ENCODE results near the gene CCL4.
A peak's percentile ranks its signal among the peaks of the same experiment; 100 is the strongest.
"Not testable (repeated sequence)": the region's sequence is repeated elsewhere in the genome, so short reads cannot be mapped to it uniquely, and the experiment has no call there.

Gene CCL4

GRCh38 chr17:36103401-36103975 lies at the start of gene CCL4:
Gene CCL4, plus strand, starts transcription at chr17:36103827. Its CDS starts 79 bp downstream, at chr17:36103906.
- DNase-seq = not testable (repeated sequence)

- DNase-seq = no peak
These were observed 48.5 kb upstream of the CCL4 start for GRCh38 chr17:36055171-36055570.

- DNase-seq = no peak
These were observed 47.6 kb upstream of the CCL4 start for GRCh38 chr17:36055921-36056520.

GRCh38 chr17:36057911-36058310 lies 45.7 kb upstream of the CCL4 start:
- no peak for DNase-seq

- no peak for DNase-seq
These were observed 44.2 kb upstream of the CCL4 start for GRCh38 chr17:36059406-36059805.

GRCh38 chr17:36060816-36061215 lies 42.8 kb upstream of the CCL4 start:
- DNase-seq = no peak

GRCh38 chr17:36063786-36064541 lies 39.7 kb upstream of the CCL4 start, which contains the start of gene CCL18:
Gene CCL18, plus strand, starts transcription at chr17:36064272. Its CDS starts 71 bp downstream, at chr17:36064343.
- peak; percentile 43 for DNase-seq

GRCh38 chr17:36066365-36066985 lies 37.2 kb upstream of the CCL4 start:
- DNase-seq = no peak

GRCh38 chr17:36068524-36068923 lies 35.1 kb upstream of the CCL4 start:
- DNase-seq = peak; percentile 11

- DNase-seq = no peak
These were observed 34.5 kb upstream of the CCL4 start for GRCh38 chr17:36069136-36069535.

- no peak for DNase-seq
These were observed 33.2 kb upstream of the CCL4 start for GRCh38 chr17:36070427-36070826.

- DNase-seq = no peak
These were observed 31.9 kb upstream of the CCL4 start for GRCh38 chr17:36071751-36072150.

- DNase-seq = peak; percentile 83
These were observed 31.1 kb upstream of the CCL4 start for GRCh38 chr17:36072431-36073121.

- no peak for DNase-seq
These were observed 29.3 kb upstream of the CCL4 start for GRCh38 chr17:36074365-36074764.

- not testable (repeated sequence) for DNase-seq
These were observed 21.8 kb upstream of the CCL4 start for GRCh38 chr17:36081681-36082471.

- peak; percentile 48 for DNase-seq
These were observed 21.0 kb upstream of the CCL4 start for GRCh38 chr17:36082482-36083120.

- not testable (repeated sequence) for DNase-seq
These were observed 19.9 kb upstream of the CCL4 start for GRCh38 chr17:36083691-36084090.

GRCh38 chr17:36085765-36086164 lies 17.9 kb upstream of the CCL4 start:
- no peak for DNase-seq

GRCh38 chr17:36086791-36087190 lies 16.8 kb upstream of the CCL4 start:
- DNase-seq = peak; percentile 38

- DNase-seq = not testable (repeated sequence)
These were observed 16.2 kb upstream of the CCL4 start for GRCh38 chr17:36087471-36087870.

GRCh38 chr17:36087897-36088572 lies 15.6 kb upstream of the CCL4 start:
- not testable (repeated sequence) for DNase-seq

Data from NCI-H82 (cell line).